ENCODE data around the gene IFIT2. TPM values are rescaled to one million over a fixed set of nuclear protein-coding genes. Genes with fewer than 3 reads are reported as not detected.

Gene IFIT2
- total and polyA plus RNA-seq, 2 donors (not counting 3 experiments of a cell fraction or from before 2014, with no cell fraction given) = 0.23 to 1.4 TPM

DNA sequence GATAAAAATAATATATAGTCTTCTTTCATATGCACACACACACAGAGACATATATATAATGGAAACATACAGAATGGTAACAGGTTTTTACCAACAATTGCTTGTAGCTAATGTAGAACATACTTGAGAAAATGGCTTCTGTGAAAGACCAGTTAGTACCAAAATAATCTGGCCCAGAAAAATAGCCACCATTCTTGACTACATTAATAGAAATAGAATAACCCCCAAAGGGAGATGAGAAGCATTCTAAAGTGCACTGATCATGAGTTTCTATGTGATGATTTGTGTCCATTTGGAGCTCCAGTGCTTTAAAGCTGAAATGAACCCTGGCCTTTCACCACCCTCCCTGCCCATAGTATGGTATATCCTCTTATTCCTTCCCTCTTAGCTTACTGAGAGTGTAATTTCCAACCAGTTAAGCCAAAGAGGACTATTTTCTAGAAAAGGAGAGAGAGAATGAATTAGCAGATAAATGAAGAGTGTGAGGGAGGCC lies 22.9 kb upstream of the IFIT2 start:
- Histone ChIP-seq H3K9ac (replicated peaks; ENCODE audit: extremely low read depth, insufficient read depth, low read length) (no peak overlapping the region), H3K79me2 (ENCODE audit: control insufficient read depth, insufficient read depth, low read length) (no peaks in the 10 kb centered on the region), H3K36me3 (ENCODE audit: control insufficient read depth in 2 of 2, extremely low read depth in 1 of 2, insufficient read depth in 2 of 2, low read length in 2 of 2) (no peaks in the 10 kb centered on the region), H2AFZ (ENCODE audit: low read depth, low read length) (no peak overlapping the region), H3K4me1 (ENCODE audit: control insufficient read depth, extremely low read depth, insufficient read depth, low read length) (peaks cover 38% of the 10 kb centered on the region), H3K4me2 (ENCODE audit: insufficient read depth, low read length) (peak overlapping the region; percentile 69), H3K9me1 (replicated peaks; ENCODE audit: control insufficient read depth, extremely low read depth, insufficient read depth, low read length) (no peaks in the 10 kb centered on the region), H3K4me3 (replicated peaks in 1 of 3; ENCODE audit: insufficient read depth in 1 of 3, low read depth in 1 of 3, low read length in 3 of 3) (no peak overlapping the region), H4K20me1 (replicated peaks; ENCODE audit: control insufficient read depth, extremely low read depth, insufficient read depth, low read length) (peaks cover 3% of the 10 kb centered on the region), H3K27me3 (ENCODE audit: control insufficient read depth in 2 of 2, insufficient read depth in 2 of 2, low read length in 2 of 2) (peaks cover 39 to 72% of the 10 kb centered on the region in 2 experiments), H3K27ac (ENCODE audit: insufficient read depth, low read depth, low read length) (no peak overlapping the region), H3K9me3 (replicated peaks; ENCODE audit: control insufficient read depth, insufficient read depth, low read length) (no peaks in the 10 kb centered on the region)
- dilution Hi-C loops (cut with MboI; ENCODE audit: extremely low pct_ligation_motif_present, low sequenced_read_pairs) (no loop called here), intact Hi-C loops (cut with micrococcal nuclease) (loop anchor here (1.0 to 10.0 kb wide), 7 partner anchors 22 to 426 kb away; partner anchors contain the start of genes FAS, IFIT5 and KIF20B)
- POLR2A ChIA-PET = no interaction called here
- DNase-seq (ENCODE audit: low read depth, low spot score) (no peak), FAIRE-seq (no peak)
- no peak for TF ChIP-seq GATA2 (IDR thresholded peaks at IDR 0.05; ENCODE audit: insufficient read depth, insufficient read length, low read depth, low read length)
- no peak for TF ChIP-seq POLR2AphosphoS5 (IDR thresholded peaks at IDR 0.05; ENCODE audit: insufficient read depth, low read depth, low read length)
- TF ChIP-seq FOS (IDR thresholded peaks at IDR 0.05; ENCODE audit: borderline replicate concordance, insufficient read depth, low read length) = no peak
- TF ChIP-seq, protein P1, sequence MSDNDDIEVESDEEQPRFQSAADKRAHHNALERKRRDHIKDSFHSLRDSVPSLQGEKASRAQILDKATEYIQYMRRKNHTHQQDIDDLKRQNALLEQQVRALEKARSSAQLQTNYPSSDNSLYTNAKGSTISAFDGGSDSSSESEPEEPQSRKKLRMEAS (IDR thresholded peaks at IDR 0.05; ENCODE audit: insufficient read depth, insufficient read length) = no peak
- no peak for TF ChIP-seq MYC (IDR thresholded peaks at IDR 0.05; ENCODE audit: low read depth, low read length)
- no peak for TF ChIP-seq JUN (IDR thresholded peaks at IDR 0.05; ENCODE audit: borderline replicate concordance, insufficient read depth, insufficient read length, low read depth)
- TF ChIP-seq, protein P2, sequence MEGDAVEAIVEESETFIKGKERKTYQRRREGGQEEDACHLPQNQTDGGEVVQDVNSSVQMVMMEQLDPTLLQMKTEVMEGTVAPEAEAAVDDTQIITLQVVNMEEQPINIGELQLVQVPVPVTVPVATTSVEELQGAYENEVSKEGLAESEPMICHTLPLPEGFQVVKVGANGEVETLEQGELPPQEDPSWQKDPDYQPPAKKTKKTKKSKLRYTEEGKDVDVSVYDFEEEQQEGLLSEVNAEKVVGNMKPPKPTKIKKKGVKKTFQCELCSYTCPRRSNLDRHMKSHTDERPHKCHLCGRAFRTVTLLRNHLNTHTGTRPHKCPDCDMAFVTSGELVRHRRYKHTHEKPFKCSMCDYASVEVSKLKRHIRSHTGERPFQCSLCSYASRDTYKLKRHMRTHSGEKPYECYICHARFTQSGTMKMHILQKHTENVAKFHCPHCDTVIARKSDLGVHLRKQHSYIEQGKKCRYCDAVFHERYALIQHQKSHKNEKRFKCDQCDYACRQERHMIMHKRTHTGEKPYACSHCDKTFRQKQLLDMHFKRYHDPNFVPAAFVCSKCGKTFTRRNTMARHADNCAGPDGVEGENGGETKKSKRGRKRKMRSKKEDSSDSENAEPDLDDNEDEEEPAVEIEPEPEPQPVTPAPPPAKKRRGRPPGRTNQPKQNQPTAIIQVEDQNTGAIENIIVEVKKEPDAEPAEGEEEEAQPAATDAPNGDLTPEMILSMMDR (IDR thresholded peaks at IDR 0.05; ENCODE audit: extremely low read depth in 1 of 2, insufficient read depth in 1 of 2, low read depth in 1 of 2, low read length in 2 of 2) = no peak
- no peak for TF ChIP-seq POLR2A (IDR thresholded peaks at IDR 0.05; ENCODE audit: low read depth, low read length)
- no peak for TF ChIP-seq EZH2 (IDR thresholded peaks at IDR 0.05; ENCODE audit: borderline replicate concordance, low read depth, low read length, severe bottlenecking)
- BruUV-seq (replicated peaks) = no TSS peak
- CTCF ChIA-PET = interaction anchor here (0.7 to 6.3 kb wide), 4 partner anchors 23 to 696 kb away, joined by 3 to 31 read pairs (median 6); partner anchors contain the start of genes IFIT2 and RNLS

Data from endothelial cell of umbilical vein (primary cell).